ENCODE measurements around the gene RGS10. TPM values are rescaled to one million over a fixed set of nuclear protein-coding genes. Genes with fewer than 3 reads are reported as not detected.

RGS10 gene
- total and polyA plus RNA-seq, 2 of the 8 experiments (the other 6 are each of a cell fraction or from before 2014, with no cell fraction given) = 5.5 to 13.1 TPM

DNA sequence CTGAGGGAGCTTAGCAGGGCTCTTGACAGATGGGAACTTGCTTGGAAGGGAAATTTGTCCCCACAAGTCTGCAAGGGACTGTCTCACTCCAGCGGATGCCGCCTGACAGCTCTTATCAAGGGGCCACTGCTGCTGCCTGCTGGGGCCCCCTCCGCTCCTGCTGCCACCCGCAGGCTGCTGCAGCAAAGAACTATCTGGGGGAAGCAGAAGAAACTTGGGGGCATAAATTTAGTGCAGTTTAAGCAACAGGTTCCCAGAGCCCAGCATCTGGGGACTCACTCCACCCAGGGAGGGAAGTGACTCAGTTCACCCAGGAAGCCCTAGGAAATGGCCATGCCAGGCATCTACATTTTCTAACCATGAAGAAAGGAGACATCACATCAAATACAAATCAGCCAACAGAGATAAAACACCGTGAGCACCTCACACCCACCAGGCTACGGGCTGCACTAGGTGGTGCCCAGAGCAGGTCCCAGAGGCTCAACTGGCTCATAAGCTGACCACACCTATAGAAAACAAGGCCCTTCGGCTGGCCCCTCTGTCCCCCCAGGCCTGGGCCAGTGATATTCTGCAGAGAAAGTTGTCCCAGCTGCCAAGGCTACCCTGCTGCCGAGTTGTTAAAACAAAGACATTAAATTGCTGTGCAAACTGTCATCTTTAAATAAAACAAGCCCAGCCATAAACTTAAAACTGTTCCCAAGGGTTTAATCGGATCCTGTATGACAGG lies 3.7 kb downstream of the RGS10 start:
- Histone ChIP-seq H3K27me3 (replicated peaks in 1 of 4; ENCODE audit: control insufficient read depth in 3 of 4, extremely low read depth in 1 of 4, insufficient read depth in 3 of 4, low read length in 3 of 4) (peaks cover 17 to 37% (median 26%) of the 10 kb centered on the region in 4 experiments), H3K4me2 (ENCODE audit: insufficient read depth in 1 of 2, low read depth in 2 of 2, low read length in 2 of 2) (no peak overlapping the region), H2BK20ac (ENCODE audit: low read length) (no peak overlapping the region), H3K9me3 (ENCODE audit: insufficient read depth in 2 of 2, low read depth in 1 of 2, low read length in 1 of 2) (no peaks in the 10 kb centered on the region), H2AK5ac (ENCODE audit: low read depth, low read length) (no peak overlapping the region), H3K4me1 (replicated peaks in 1 of 4; ENCODE audit: control insufficient read depth in 3 of 4, insufficient read depth in 4 of 4, low read length in 3 of 4) (peaks cover 2 to 10% (median 8%) of the 10 kb centered on the region in 4 experiments; a peak in 6 of 7 replicates), H3K18ac (ENCODE audit: extremely low read depth, low read length) (no peak overlapping the region; the same call in 1 of the 2 replicates), H3K23ac (ENCODE audit: insufficient read length) (no peak overlapping the region), H4K8ac (ENCODE audit: extremely low read depth, insufficient read depth, low read length) (no peak overlapping the region), H2AFZ (ENCODE audit: low read length) (no peak overlapping the region), H4K91ac (replicated peaks; ENCODE audit: insufficient read length, low read length) (no peak overlapping the region), H2BK120ac (replicated peaks; ENCODE audit: low read depth, low read length) (no peak overlapping the region), H3K56ac (replicated peaks; ENCODE audit: insufficient read length, low read depth, low read length) (no peak overlapping the region), H3K79me1 (ENCODE audit: low read depth, low read length) (no peaks in the 10 kb centered on the region), H4K5ac (ENCODE audit: insufficient read length, low read depth, low read length) (no peak overlapping the region), H4K20me1 (replicated peaks in 1 of 2; ENCODE audit: control insufficient read depth in 1 of 2, insufficient read depth in 2 of 2, low read length in 2 of 2) (peaks cover 0 to 7% of the 10 kb centered on the region in 2 experiments), H3K36me3 (ENCODE audit: control insufficient read depth in 2 of 4, insufficient read depth in 4 of 4, low read length in 3 of 4) (no peaks in the 10 kb centered on the region; a peak in 1 of 8 replicates), H3K14ac (ENCODE audit: insufficient read length) (no peak overlapping the region), H3K23me2 (ENCODE audit: low read depth, low read length) (peaks cover 16% of the 10 kb centered on the region), H3K4me3 (ENCODE audit: extremely low read depth in 1 of 4, insufficient read depth in 2 of 4, low read depth in 3 of 4, low read length in 4 of 4) (no peak overlapping the region), H2BK12ac (ENCODE audit: low read depth, low read length) (no peak overlapping the region), H3K27ac (ENCODE audit: low read depth, low read length) (no peak overlapping the region), H2BK15ac (ENCODE audit: low read length) (no peak overlapping the region), H3K79me2 (ENCODE audit: control insufficient read depth in 1 of 2, insufficient read depth in 2 of 2, low read length in 2 of 2) (no peaks in the 10 kb centered on the region), H3K9ac (replicated peaks in 1 of 4; ENCODE audit: extremely low read depth in 1 of 4, low read depth in 3 of 4, low read length in 3 of 4) (no peak overlapping the region), H3K4ac (replicated peaks; ENCODE audit: insufficient read length, low read depth, low read length) (no peak overlapping the region), H2BK5ac (ENCODE audit: low read depth, low read length) (no peak overlapping the region)
- CTCF ChIA-PET (ENCODE audit: partially characterized antibody) = interaction anchor here (0.9 to 1.4 kb wide), 3 partner anchors 11 to 90 kb away, joined by 3 to 4 read pairs (median 3); no protein-coding TSS in a partner anchor
- TF ChIP-seq BRCA1 (IDR thresholded peaks at IDR 0.05; ENCODE audit: low read depth, low read length) = no peak
- TF ChIP-seq RAD21 (IDR thresholded peaks at IDR 0.05 in 1 of 2, conservative IDR thresholded peaks at IDR 0.05 in 1 of 2; ENCODE audit: low read depth in 2 of 2, low read length in 2 of 2) = peak in 1 of 2 experiments; percentile 13; a peak in 1 of 4 replicates
- DNase-seq (ENCODE audit: low read depth in 1 of 2, low spot score in 2 of 2) = no peak
- POLR2A ChIA-PET (ENCODE audit: partially characterized antibody) = no interaction called here
- FAIRE-seq = no peak
- WGBS, 2 experiments (ENCODE audit: extremely low coverage in 1 of 2, insufficient coverage in 1 of 2, insufficient read length in 1 of 2, insufficient replicate concordance in 2 of 2, low coverage in 1 of 2, low lambda C conversion rate in 2 of 2, missing lambda C conversion rate in 1 of 2) = 79% methylated on average over 9 of the region's 9 CpGs; no CpG with 5 or more reads in 1 of the 2 experiments

Measured in H1 (cell line).